B cell (primary cell): ENCODE results near the gene GPR179.
"Not testable (repeated sequence)": the region's sequence is repeated elsewhere in the genome, so short reads cannot be mapped to it uniquely, and the experiment has no call there.

ENCODE experiments used
- CTCF ChIP-seq: fragments of 200-600 bp; IDR thresholded peaks from one replicate; pipeline ENCODE4 v1.8.0; 2022; ENCODE audit warnings: antibody characterized with exemption, mild to moderate bottlenecking
- EZH2 ChIP-seq: IDR thresholded peaks from 2 replicates; pipeline ENCODE4 v1.6.1; 2012; ENCODE audit warnings: borderline replicate concordance, low read depth, mild to moderate bottlenecking, moderate library complexity, low read length; ENCODE audit not compliant: insufficient read depth, poor library complexity, severe bottlenecking

GRCh38 chr17:38289760-38290159 lies 54.0 kb downstream of the GPR179 start:
- not testable (repeated sequence) for TF ChIP-seq CTCF, EZH2
